Neural progenitor cell (in vitro differentiated cells): ENCODE results near the gene MAD1L1. TPM values are rescaled to one million over a fixed set of nuclear protein-coding genes. Genes with fewer than 3 reads are reported as not detected.

Source experiments
- DNase-seq: peaks from one replicate; pipeline ENCODE4 v3.0.0-alpha.2; 2016; ENCODE audit warnings: low spot score
- H2AFZ ChIP-seq: fragments of 200-600 bp; sonication (generic); replicated peaks from 2 replicates; pipeline ENCODE4 v1.6.1; 2016; ENCODE audit warnings: antibody characterized with exemption
- H3F3A ChIP-seq: fragments of 200-600 bp; sonication (generic); 2 replicates; pipeline ENCODE4 v1.6.1; 2016; ENCODE audit warnings: antibody characterized with exemption, low read depth
- H3K27ac ChIP-seq: fragments of 200-600 bp; sonication (generic); 2 replicates; pipeline ENCODE4 v1.5.1; 2016; ENCODE audit warnings: mild to moderate bottlenecking
- H3K27me3 ChIP-seq: fragments of 200-600 bp; sonication (generic); 2 replicates; pipeline ENCODE4 v1.6.1; 2016; ENCODE audit warnings: mild to moderate bottlenecking, moderate library complexity
- H3K36me3 ChIP-seq: fragments of 200-600 bp; sonication (generic); 2 replicates; pipeline ENCODE4 v1.5.1; 2016
- H3K4me1 ChIP-seq: fragments of 200-600 bp; sonication (generic); 2 replicates; pipeline ENCODE4 v1.6.1; 2016; ENCODE audit warnings: mixed run types
- H3K4me2 ChIP-seq: fragments of 200-600 bp; sonication (generic); 2 replicates; pipeline ENCODE4 v1.6.1; 2016
- H3K4me3 ChIP-seq: fragments of 200-600 bp; sonication (generic); 2 replicates; pipeline ENCODE4 v1.5.1; 2016
- H3K79me2 ChIP-seq: fragments of 200-600 bp; sonication (generic); 2 replicates; pipeline ENCODE4 v1.6.1; 2016; ENCODE audit warnings: low read depth
- H3K9ac ChIP-seq: fragments of 200-600 bp; sonication (generic); 2 replicates; pipeline ENCODE4 v1.6.1; 2016
- H3K9me3 ChIP-seq: fragments of 200-600 bp; sonication (generic); 2 replicates; pipeline ENCODE4 v1.5.1; 2016; ENCODE audit warnings: low read depth
- H4K20me1 ChIP-seq: fragments of 200-600 bp; sonication (generic); 2 replicates; pipeline ENCODE4 v1.6.1; 2016; ENCODE audit warnings: low read depth
- H3K27ac Mint-ChIP-seq: 3 replicates; pipeline ENCODE4 v1.8.0; 2021; ENCODE audit warnings: mixed read lengths
- H3K27me3 Mint-ChIP-seq: 2 replicates; pipeline ENCODE4 v1.8.0; 2022; ENCODE audit warnings: low read depth, mild to moderate bottlenecking, inconsistent platforms, moderate library complexity, mixed read lengths; ENCODE audit not compliant: insufficient read depth
- H3K36me3 Mint-ChIP-seq: 3 replicates; pipeline ENCODE4 v1.8.0; 2021; ENCODE audit warnings: mixed read lengths
- H3K4me1 Mint-ChIP-seq: 3 replicates; pipeline ENCODE4 v1.8.0; 2021; ENCODE audit warnings: mixed read lengths
- H3K4me3 Mint-ChIP-seq: 3 replicates; pipeline ENCODE4 v1.8.0; 2021; ENCODE audit warnings: mild to moderate bottlenecking, moderate library complexity, mixed read lengths
- H3K9me3 Mint-ChIP-seq: 3 replicates; pipeline ENCODE4 v1.8.0; 2020; ENCODE audit warnings: mixed read lengths
- CTCF ChIP-seq: fragments of 200-600 bp; sonication (generic); IDR thresholded peaks from 2 replicates; pipeline ENCODE4 v1.5.1; 2017; ENCODE audit warnings: antibody characterized with exemption, mild to moderate bottlenecking
- EZH2 ChIP-seq: fragments of 200-600 bp; sonication (generic); IDR thresholded peaks from 2 replicates; pipeline ENCODE4 v1.6.1; 2017; ENCODE audit warnings: antibody characterized with exemption, mild to moderate bottlenecking, moderate library complexity
- EZH2phosphoT487 ChIP-seq: fragments of 200-600 bp; sonication (generic); IDR thresholded peaks from 2 replicates; pipeline ENCODE4 v1.6.1; 2017; ENCODE audit warnings: antibody characterized with exemption
- total RNA-seq: library from RNA; depleted of rRNA; stranded (reverse); fragments of >200 nt; gene quantifications from 2 replicates; pipeline ENCODE4 v1.2.3, GENCODE V29; 2015; ENCODE audit warnings: low replicate concordance

Gene MAD1L1
- total RNA-seq, 1 donor from 2014 or later, result 23.7 TPM

DNA sequence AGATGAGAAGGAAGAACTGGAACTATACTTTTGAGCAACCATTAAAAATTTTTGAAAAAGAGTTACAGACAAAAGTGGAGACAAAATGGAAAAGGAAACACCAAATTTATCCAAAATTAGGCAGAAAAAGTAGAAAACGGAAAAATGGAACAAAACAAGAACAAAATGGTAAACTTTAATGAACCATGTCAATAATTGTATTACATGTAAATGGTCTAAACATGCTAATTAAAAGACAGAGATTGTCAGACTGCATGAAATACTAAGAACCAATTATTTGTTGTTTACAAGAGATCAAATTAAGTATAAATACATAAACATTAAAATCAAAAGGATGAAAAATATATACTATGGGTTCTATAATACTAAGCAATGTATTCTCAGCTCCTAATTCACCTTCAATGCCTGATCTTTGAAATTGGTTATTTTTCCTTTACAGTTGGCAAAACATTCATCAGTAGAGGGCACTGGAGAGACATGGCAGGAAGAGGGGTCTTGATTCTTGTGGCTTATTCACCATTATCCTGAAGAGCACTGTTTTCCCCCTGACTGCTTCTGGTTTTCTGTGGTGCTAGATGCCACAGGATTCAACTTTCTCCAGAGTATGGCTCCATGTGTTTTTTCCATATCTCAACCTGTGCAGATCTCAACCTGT is 437.7 kb downstream of the MAD1L1 start:
- Mint-ChIP-seq H3K4me3 (no peak overlapping the region), H3K36me3 (no peaks in the 10 kb centered on the region), H3K27ac (no peak overlapping the region), H3K9me3 (peaks cover 25% of the 10 kb centered on the region), H3K27me3 (peaks cover 1% of the 10 kb centered on the region), H3K4me1 (no peaks in the 10 kb centered on the region)
- no peaks in the 10 kb centered on the region for H3F3A ChIP-seq
- DNase-seq, result no peak
- TF ChIP-seq CTCF, result peak; percentile 39
- TF ChIP-seq EZH2, result no peak
- no peak overlapping the region for H2AFZ ChIP-seq
- H3K27me3 ChIP-seq, result no peaks in the 10 kb centered on the region
- H3K4me2 ChIP-seq, result no peak overlapping the region
- H4K20me1 ChIP-seq, result no peaks in the 10 kb centered on the region
- no peak overlapping the region for H3K4me3 ChIP-seq
- no peaks in the 10 kb centered on the region for H3K36me3 ChIP-seq
- H3K4me1 ChIP-seq, result no peaks in the 10 kb centered on the region
- H3K9me3 ChIP-seq, result peaks cover 8% of the 10 kb centered on the region
- H3K9ac ChIP-seq, result no peak overlapping the region
- no peak overlapping the region for H3K27ac ChIP-seq
- no peaks in the 10 kb centered on the region for H3K79me2 ChIP-seq

- H4K20me1 ChIP-seq, result no peaks in the 10 kb centered on the region
- H3K4me2 ChIP-seq, result no peak overlapping the region
- H3K27ac Mint-ChIP-seq, result no peak overlapping the region
- H3K9me3 Mint-ChIP-seq, result peaks cover 16% of the 10 kb centered on the region
- no peak overlapping the region for H3K27ac ChIP-seq
- no peaks in the 10 kb centered on the region for H3K27me3 ChIP-seq
- no peaks in the 10 kb centered on the region for H3K27me3 Mint-ChIP-seq
- TF ChIP-seq EZH2phosphoT487, result no peak
- TF ChIP-seq EZH2, result no peak
- no peak for TF ChIP-seq CTCF
- H3K36me3 Mint-ChIP-seq, result peaks cover 4% of the 10 kb centered on the region
- H2AFZ ChIP-seq, result no peak overlapping the region
- no peak overlapping the region for H3K4me3 Mint-ChIP-seq
- H3K4me3 ChIP-seq, result no peak overlapping the region
- H3K4me1 Mint-ChIP-seq, result no peaks in the 10 kb centered on the region
- no peak overlapping the region for H3K9ac ChIP-seq
- H3K79me2 ChIP-seq, result no peaks in the 10 kb centered on the region
- no peak for DNase-seq
- no peaks in the 10 kb centered on the region for H3K4me1 ChIP-seq
- H3K9me3 ChIP-seq, result no peaks in the 10 kb centered on the region
- H3K36me3 ChIP-seq, result no peaks in the 10 kb centered on the region
- H3F3A ChIP-seq, result no peaks in the 10 kb centered on the region
These were observed 445.0 kb downstream of the MAD1L1 start for GRCh38 chr7:1787681-1788235.

GRCh38 chr7:1787241-1787640 is 445.5 kb downstream of the MAD1L1 start:
- Histone ChIP-seq H3K36me3 (no peaks in the 10 kb centered on the region), H3K9ac (no peak overlapping the region), H3K4me1 (no peaks in the 10 kb centered on the region), H2AFZ (no peak overlapping the region), H3K27me3 (no peaks in the 10 kb centered on the region), H3K79me2 (no peaks in the 10 kb centered on the region), H4K20me1 (no peaks in the 10 kb centered on the region), H3K27ac (no peak overlapping the region), H3K4me3 (no peak overlapping the region), H3K4me2 (no peak overlapping the region), H3F3A (no peaks in the 10 kb centered on the region), H3K9me3 (no peaks in the 10 kb centered on the region)
- Mint-ChIP-seq H3K4me1 (no peaks in the 10 kb centered on the region), H3K36me3 (peaks cover 4% of the 10 kb centered on the region), H3K27ac (no peak overlapping the region), H3K27me3 (no peaks in the 10 kb centered on the region), H3K9me3 (peaks cover 16% of the 10 kb centered on the region), H3K4me3 (no peak overlapping the region)
- no peak for TF ChIP-seq EZH2phosphoT487
- no peak for TF ChIP-seq EZH2
- TF ChIP-seq CTCF, result no peak
- no peak for DNase-seq
